Caco-2 (cell line): ENCODE measurements around the gene VPS9D1. TPM values are rescaled to one million over a fixed set of nuclear protein-coding genes. Genes with fewer than 3 reads are reported as not detected.

Source experiments
- BruUV-seq: library from RNA; stranded (reverse); fragments of 400-500 nt; replicated peaks from 2 replicates; lab custom pipeline; 2021; lab: Mats Ljungman, UMichigan
- CTCF ChIA-PET: fragments of 300-600 bp; sonication (Branson Sonifier 250); formaldehyde crosslinking; loops from one replicate; lab custom pipeline; 2022; ENCODE audit warnings: antibody characterized with exemption; lab: Charles Lee
- POLR2A ChIA-PET: fragments of 300-600 bp; sonication (Branson Sonifier 250); formaldehyde crosslinking; loops from one replicate; lab custom pipeline; 2022; ENCODE audit warnings: antibody characterized with exemption; lab: Charles Lee
- DNase-seq, 2 experiments: peaks; one replicate each; pipeline versions ENCODE4 v3.0.0 to v3.0.0-alpha.2; 2020 to 2022
- H3K27me3 ChIP-seq: replicated peaks from 2 replicates; pipeline ENCODE4 v1.6.0; 2011; ENCODE audit warnings: low read length; ENCODE audit not compliant: control insufficient read depth, insufficient read depth
- H3K36me3 ChIP-seq: 2 replicates; pipeline ENCODE4 v1.5.1; 2011; ENCODE audit warnings: low read length; ENCODE audit not compliant: control insufficient read depth, insufficient read depth
- H3K4me1 ChIP-seq: fragments of 250-450 bp; sonication (Bioruptor Pico); 2 replicates; pipeline ENCODE4 v1.5.1; 2020; ENCODE audit warnings: mild to moderate bottlenecking
- H3K4me3 ChIP-seq: 2 replicates; pipeline ENCODE4 v1.5.1; 2011; ENCODE audit warnings: low read depth, mild to moderate bottlenecking, control low read depth, low read length
- H3K9me3 ChIP-seq: fragments of 250-450 bp; sonication (Bioruptor Pico); 2 replicates; pipeline ENCODE4 v1.5.1; 2020; ENCODE audit warnings: mild to moderate bottlenecking, moderate library complexity
- H3K27ac Mint-ChIP-seq: one replicate; pipeline ENCODE4 v1.8.0; 2022; ENCODE audit warnings: mixed read lengths; ENCODE audit not compliant: unreplicated experiment
- H3K27me3 Mint-ChIP-seq: one replicate; pipeline ENCODE4 v1.8.0; 2022; ENCODE audit warnings: mixed read lengths; ENCODE audit not compliant: insufficient read depth, unreplicated experiment
- H3K36me3 Mint-ChIP-seq: one replicate; pipeline ENCODE4 v1.8.0; 2022; ENCODE audit warnings: mild to moderate bottlenecking, mixed read lengths; ENCODE audit not compliant: insufficient read depth, unreplicated experiment
- H3K4me1 Mint-ChIP-seq: one replicate; pipeline ENCODE4 v1.8.0; 2022; ENCODE audit warnings: low read depth, mixed read lengths; ENCODE audit not compliant: unreplicated experiment
- H3K4me3 Mint-ChIP-seq: one replicate; pipeline ENCODE4 v1.8.0; 2022; ENCODE audit warnings: mild to moderate bottlenecking, moderate library complexity, mixed read lengths; ENCODE audit not compliant: unreplicated experiment
- H3K9me3 Mint-ChIP-seq: one replicate; pipeline ENCODE4 v1.8.0; 2022; ENCODE audit warnings: mixed read lengths; ENCODE audit not compliant: unreplicated experiment
- intact Hi-C: fragments of 100-400 bp; cut with micrococcal nuclease; formaldehyde crosslinking; loops from one replicate; pipeline ENCODE4 v1.10.0; 2022; ENCODE audit not compliant: unreplicated experiment
- total RNA-seq: library from RNA; stranded (reverse); gene quantifications from 2 replicates; pipeline ENCODE4 v1.2.3, GENCODE V29; 2022
- TF ChIP-seq, protein P1 (sequence below), 2 experiments: fragments of 200-600 bp in 1 of 2; IDR thresholded peaks; 1 replicate in 1 of 2; 2 replicates in 1 of 2; pipeline versions ENCODE4 v1.5.1 to v1.8.0; 2011 to 2022; ENCODE audit warnings: antibody characterized with exemption in 1 of 2, control low read depth in 1 of 2, inconsistent platforms in 1 of 2, low read depth in 1 of 2, low read length in 1 of 2, mild to moderate bottlenecking in 1 of 2, moderate library complexity in 1 of 2; ENCODE audit not compliant: insufficient read depth in 1 of 2, severe bottlenecking in 1 of 2, unreplicated experiment in 1 of 2

The VPS9D1 gene
- total RNA-seq, 1 experiment from 2014 or later: 6.3 TPM

GRCh38 chr16:89701425-89702406 is 19.0 kb downstream of the VPS9D1 start, which contains the start of gene SPATA2L:
TSS of gene SPATA2L (minus strand) at chr16:89701705. CDS start at chr16:89701232, 473 bp downstream.
- peak within 1 kb of the TSS; percentile 83 for H3K4me3 Mint-ChIP-seq
- POLR2A ChIA-PET: interaction anchor here (0.5 to 1.1 kb wide), 3 partner anchors 14 to 221 kb away, joined by 3 to 5 read pairs (median 4); partner anchors contain the start of gene TCF25
- DNase-seq: peak; percentile 99 to 100
- H3K27me3 ChIP-seq: no peaks in the 10 kb centered on the region
- H3K9me3 Mint-ChIP-seq: no peaks in the 10 kb centered on the region
- TF ChIP-seq, protein P1, sequence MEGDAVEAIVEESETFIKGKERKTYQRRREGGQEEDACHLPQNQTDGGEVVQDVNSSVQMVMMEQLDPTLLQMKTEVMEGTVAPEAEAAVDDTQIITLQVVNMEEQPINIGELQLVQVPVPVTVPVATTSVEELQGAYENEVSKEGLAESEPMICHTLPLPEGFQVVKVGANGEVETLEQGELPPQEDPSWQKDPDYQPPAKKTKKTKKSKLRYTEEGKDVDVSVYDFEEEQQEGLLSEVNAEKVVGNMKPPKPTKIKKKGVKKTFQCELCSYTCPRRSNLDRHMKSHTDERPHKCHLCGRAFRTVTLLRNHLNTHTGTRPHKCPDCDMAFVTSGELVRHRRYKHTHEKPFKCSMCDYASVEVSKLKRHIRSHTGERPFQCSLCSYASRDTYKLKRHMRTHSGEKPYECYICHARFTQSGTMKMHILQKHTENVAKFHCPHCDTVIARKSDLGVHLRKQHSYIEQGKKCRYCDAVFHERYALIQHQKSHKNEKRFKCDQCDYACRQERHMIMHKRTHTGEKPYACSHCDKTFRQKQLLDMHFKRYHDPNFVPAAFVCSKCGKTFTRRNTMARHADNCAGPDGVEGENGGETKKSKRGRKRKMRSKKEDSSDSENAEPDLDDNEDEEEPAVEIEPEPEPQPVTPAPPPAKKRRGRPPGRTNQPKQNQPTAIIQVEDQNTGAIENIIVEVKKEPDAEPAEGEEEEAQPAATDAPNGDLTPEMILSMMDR (IDR thresholded peaks at IDR 0.05; ENCODE audit: insufficient read depth in 1 of 2, low read depth in 1 of 2, low read length in 1 of 2, severe bottlenecking in 1 of 2, unreplicated experiment in 1 of 2): peak; percentile 41 to 72
- no peaks in the 10 kb centered on the region for H3K36me3 ChIP-seq
- peaks cover 4% of the 10 kb centered on the region; the same call in 1 of the 2 replicates for H3K4me1 ChIP-seq
- no TSS peak for BruUV-seq
- H3K4me3 ChIP-seq: peak within 1 kb of the TSS; percentile 87
- no peaks in the 10 kb centered on the region for H3K9me3 ChIP-seq
- CTCF ChIA-PET: interaction anchor here (0.7 to 2.7 kb wide), 13 partner anchors 9 to 938 kb away, joined by 4 to 24 read pairs (median 7); partner anchors contain the start of genes CDK10 and TCF25
- peaks cover 48% of the 10 kb centered on the region for H3K36me3 Mint-ChIP-seq
- H3K27ac Mint-ChIP-seq: peak within 1 kb of the TSS; percentile 77
- H3K27me3 Mint-ChIP-seq: no peaks in the 10 kb centered on the region
- intact Hi-C loops: loop anchor here (1.0 to 5.0 kb wide), 3 partner anchors 10 to 44 kb away; partner anchors contain the start of genes CHMP1A, SPATA33 and VPS9D1
- peaks cover 7% of the 10 kb centered on the region for H3K4me1 Mint-ChIP-seq

- ChIA-PET CTCF (interaction anchor here (0.6 to 2.7 kb wide), 27 partner anchors 9 to 937 kb away, joined by 3 to 24 read pairs (median 5); partner anchors contain the start of genes CDK10, FANCA, MC1R and TCF25), POLR2A (interaction anchor here (0.5 to 1.7 kb wide), 6 partner anchors 11 to 173 kb away, joined by 3 to 14 read pairs (median 4); partner anchors contain the start of genes CDK10, TCF25 and VPS9D1)
- H3K4me3 ChIP-seq: peak overlapping the region; percentile 87
- Mint-ChIP-seq H3K27ac (peak overlapping the region; percentile 77), H3K36me3 (peaks cover 57% of the 10 kb centered on the region), H3K9me3 (no peaks in the 10 kb centered on the region), H3K27me3 (no peaks in the 10 kb centered on the region), H3K4me1 (peaks cover 7% of the 10 kb centered on the region), H3K4me3 (peak overlapping the region; percentile 83)
- H3K4me1 ChIP-seq: peaks cover 4% of the 10 kb centered on the region; the same call in 1 of the 2 replicates
- TSS peak; percentile 46 for BruUV-seq
- no peaks in the 10 kb centered on the region for H3K27me3 ChIP-seq
- TF ChIP-seq, protein P1 (IDR thresholded peaks at IDR 0.05; ENCODE audit: insufficient read depth in 1 of 2, low read depth in 1 of 2, low read length in 1 of 2, severe bottlenecking in 1 of 2, unreplicated experiment in 1 of 2): peak in 1 of 2 experiments; percentile 39
- no peaks in the 10 kb centered on the region for H3K9me3 ChIP-seq
- DNase-seq: peak; percentile 73 to 75
- intact Hi-C loops: loop anchor here (1.0 to 5.0 kb wide), 5 partner anchors 10 to 160 kb away; partner anchors contain the start of genes CHMP1A and SPATA33
- no peaks in the 10 kb centered on the region for H3K36me3 ChIP-seq
Observed at GRCh38 chr16:89700649-89701424, 19.9 kb downstream of the VPS9D1 start.
